HG03175 (cell line): ENCODE measurements around the gene LMOD2.

Experiments used
- ATAC-seq: cut with Tn5 transposase; IDR thresholded peaks from one replicate; pipeline ENCODE4 v1.9.1; 2021; ENCODE audit warnings: mild to moderate bottlenecking, moderate library complexity; ENCODE audit not compliant: unreplicated experiment

Gene LMOD2

DNA sequence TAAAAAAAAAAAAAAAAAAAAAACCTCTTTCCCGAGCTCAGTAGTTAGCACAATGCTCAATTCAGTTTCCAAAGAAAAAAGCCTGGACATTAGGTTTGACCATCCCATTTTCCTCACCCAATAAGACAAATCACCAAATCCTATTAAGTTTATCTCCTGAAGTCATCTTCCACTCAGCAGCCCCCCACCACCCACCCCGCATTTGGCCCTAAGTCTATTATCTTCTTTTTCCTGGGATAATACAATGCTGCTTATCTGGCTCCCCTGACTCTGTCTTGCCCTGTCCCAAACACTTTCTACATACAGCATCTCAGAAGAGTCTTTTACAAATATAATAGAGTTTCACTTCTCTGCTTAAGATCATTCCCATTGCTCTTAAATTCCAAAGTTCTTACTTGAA is 17.8 kb upstream of the LMOD2 start:
- no peak for ATAC-seq

DNA sequence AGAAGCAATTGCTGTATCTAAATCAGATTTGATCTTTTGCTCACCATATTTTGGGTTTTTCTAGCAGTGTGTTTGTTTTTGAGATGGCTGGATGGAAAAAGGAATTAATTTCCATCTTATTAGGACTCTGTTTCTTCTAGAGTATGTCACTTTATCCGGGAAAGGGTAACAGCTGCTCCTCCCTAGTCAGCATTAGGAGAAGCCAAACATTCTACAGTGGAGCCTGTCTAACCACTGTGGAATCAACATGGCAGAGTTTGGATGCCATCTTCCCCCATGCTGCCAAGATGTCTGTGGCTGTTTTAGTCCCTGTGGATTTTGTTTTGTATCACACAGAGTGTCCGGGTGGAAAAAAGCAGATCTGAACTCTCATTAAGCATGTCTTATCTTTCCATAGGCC is 16.0 kb upstream of the LMOD2 start:
- no peak for ATAC-seq

DNA sequence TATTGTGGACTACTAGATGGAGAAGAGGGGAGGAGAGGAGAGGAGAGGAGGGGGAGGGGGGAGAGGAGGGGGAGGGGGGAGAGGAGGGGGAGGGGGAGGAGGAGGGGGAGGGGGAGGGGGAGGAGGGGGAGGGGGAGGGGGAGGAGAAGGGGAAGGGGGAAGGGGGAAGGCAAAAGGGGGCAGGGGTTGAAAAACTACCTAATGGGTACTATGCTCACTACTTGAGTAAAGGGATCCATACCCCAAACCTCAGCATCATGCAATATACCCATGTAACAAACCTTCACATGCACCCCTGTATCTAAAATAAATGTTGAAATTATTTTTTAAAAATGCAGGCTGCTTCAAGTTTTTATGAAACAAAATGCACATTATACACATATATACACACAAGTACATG is 15.1 kb upstream of the LMOD2 start:
- no peak for ATAC-seq

GRCh38 chr7:123641901-123642300 is 13.8 kb upstream of the LMOD2 start:
- ATAC-seq: no peak

DNA sequence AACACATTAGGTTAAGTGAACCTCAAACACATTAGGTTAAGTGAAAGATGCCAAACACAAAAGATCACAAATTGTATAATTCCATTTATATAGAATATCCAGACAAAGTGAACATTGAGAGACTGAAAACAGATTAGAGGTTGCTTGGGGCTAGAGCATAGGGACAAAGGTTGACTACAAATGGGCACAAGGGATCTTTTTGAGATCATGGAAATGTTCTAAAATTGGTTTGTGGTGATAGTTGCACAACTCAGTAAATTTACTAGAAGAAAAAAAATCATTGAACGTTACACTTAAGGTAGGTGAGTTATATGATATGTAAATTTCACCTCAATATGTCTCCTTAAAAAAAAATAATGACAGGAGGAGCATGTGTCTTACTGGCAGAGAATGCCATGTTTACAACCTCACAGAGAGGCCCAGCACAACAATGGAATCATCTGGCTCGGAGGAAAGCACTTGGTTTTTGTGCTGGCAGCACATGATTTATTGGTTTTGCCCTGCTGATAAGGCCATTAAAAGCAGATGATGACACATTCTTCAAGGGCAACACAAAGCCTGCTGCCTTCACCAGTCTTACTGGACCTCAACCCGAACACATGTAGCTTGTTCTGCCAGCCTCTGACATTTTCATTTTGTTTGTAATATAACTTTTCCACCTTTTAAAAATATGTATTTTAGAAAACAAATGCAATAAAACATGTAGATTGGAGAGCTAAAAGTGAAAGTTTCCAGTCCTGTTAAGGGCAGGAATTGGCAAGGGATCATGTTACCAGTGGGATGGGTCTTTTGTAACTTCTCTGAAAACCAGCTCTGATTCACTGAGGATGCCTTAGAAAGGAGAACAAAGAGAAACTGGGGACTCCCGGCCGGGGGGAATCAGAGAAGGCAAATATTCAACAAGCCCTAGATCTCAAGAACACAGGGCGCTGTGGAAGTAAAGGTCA is 11.9 kb upstream of the LMOD2 start:
- ATAC-seq: no peak

- no peak for ATAC-seq
These were observed 10.2 kb upstream of the LMOD2 start for GRCh38 chr7:123645516-123645915.

DNA sequence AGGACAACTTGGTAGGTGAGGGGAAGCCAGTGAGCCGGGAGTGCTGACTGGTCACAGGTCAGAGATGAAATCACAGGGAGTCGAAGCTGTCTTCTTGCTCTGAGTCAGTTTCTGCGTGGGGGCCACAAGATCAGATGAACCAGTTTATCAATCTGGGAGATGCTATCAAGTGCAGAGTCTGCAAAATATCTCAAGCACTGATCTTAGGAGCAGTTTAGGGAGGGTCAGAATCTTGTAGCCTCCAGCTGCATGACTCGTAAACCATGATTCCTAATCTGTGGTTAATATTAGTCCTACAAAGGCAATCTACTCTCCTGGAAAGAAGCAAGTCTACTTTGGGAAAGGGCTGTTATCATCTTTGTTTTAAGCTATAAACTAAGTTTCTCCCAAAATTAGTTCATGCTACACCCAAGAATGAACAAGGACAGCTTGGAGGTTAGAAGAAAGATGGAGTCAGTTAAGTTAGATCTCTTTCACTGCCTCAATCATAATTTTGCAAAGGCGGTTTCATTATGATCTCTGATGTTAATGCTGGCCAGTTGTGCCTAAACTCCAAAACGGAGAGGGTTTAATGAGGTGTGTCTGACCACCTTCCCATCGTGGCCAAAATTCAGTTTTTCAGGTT is 8.4 kb upstream of the LMOD2 start:
- ATAC-seq: no peak

DNA sequence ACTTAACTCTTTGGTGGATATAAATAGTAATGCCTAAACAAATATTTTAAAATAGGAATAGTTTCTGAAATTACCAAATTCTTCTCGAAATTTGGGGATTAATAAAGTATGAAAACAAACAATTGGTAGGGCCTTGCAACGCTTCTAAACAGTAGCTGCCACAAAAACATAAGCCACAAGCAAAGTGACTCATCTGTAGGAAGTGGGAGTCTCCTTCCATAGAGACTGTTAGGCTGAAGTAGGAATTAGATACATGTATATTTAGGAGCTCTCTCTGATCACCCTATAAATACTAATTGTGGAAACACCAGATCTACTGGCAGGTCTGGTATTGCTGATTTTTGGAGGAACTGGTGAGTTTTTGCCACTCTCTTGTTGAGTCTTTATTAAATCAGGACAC is 5.7 kb upstream of the LMOD2 start:
- no peak for ATAC-seq

DNA sequence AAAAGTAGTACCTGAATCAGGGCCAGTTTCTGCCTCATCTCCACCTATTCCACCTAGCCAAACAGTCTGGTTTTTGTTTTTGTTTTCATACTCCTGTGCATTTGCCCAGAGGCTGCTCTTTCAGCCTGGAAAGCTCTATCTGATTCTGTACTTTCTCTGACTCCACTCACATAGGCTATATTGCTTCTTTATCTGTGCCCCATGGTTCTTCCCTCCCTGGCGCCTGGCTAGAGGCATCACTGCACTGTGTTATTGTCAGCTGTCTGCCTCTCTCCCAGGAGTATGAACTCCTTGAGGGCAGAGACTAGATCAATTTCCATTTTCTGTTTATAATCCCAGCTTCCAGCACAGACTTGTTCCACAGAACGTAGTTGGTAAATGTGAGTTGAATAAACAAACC is 5.1 kb upstream of the LMOD2 start:
- ATAC-seq: no peak

DNA sequence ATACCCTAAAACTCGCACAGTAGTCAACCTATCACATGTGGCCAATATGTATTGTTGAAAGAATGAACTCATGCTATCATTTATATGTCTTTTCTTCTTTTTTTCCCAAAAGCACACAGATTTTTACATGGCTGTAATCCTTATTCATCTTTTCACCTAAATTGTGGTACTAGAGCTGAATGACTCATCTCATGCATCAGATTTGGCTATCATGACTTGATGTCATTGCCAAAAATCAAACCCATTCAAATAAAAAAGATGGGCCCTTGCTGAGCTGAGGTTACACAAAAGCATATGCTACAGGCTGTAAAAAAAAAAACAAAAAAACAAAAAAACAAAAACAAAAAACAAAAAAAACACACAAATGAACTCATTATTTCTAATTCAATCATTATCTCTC is 3.3 kb upstream of the LMOD2 start:
- ATAC-seq: no peak

- no peak for ATAC-seq
These were observed 2.5 kb upstream of the LMOD2 start for GRCh38 chr7:123653162-123653561.

DNA sequence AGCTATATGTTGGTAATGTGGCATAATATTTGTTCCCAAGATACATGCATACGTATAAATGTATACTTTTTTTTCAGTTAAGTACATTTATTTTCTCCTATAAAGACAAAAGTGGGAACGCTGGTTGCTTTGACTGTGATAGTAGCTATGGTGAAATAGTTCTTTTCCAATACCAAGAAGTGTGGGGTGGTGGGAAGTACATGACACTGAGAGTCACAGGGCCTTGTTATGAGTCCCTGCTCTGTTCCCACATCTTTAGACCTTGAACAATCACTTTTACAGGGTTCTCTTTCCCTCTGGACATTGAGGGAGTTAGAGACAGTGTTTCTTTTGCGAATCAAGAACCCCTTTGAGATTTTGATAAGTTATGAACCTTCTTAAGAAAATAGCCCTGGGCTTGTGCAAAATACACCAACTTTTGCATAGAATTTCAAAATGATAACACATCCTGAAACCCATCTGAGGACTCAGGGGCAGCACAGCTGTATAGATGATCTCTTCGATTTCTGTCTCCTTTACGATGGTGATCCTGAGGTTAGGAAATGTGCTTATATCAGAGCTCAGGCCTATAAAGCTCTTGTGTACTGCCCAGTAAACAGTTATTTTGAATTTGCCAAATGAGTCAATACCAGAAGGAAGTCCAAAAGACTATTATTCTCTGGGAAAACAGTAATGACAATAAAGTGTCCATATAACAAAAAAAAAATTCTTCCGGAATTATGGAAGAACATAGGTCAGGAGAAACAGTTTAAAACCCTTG is 1.1 kb downstream of the LMOD2 start:
- ATAC-seq: no peak

GRCh38 chr7:123657304-123657685 is 1.6 kb downstream of the LMOD2 start:
- ATAC-seq: no peak

DNA sequence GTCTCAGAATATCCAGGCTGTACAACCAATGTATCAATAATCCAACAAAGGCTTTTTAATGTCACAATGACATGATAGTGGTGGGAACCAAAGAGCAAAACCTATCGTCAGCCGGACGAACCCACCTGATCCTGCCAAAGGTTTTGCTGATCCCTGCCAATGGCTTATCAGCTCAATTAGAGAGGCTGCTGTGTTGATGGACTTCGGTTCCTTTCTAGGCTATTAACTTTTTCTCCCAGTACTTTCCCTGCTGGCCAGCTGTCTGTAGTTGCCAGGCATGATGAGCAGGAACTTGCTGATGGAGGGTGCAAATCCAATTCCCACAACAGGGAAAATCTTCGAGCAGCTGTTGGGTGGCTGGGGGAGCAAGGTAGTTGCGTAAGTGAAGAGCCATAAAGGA is 2.4 kb downstream of the LMOD2 start:
- no peak for ATAC-seq

GRCh38 chr7:123660514-123661354 is 5.1 kb downstream of the LMOD2 start:
- no peak for ATAC-seq

DNA sequence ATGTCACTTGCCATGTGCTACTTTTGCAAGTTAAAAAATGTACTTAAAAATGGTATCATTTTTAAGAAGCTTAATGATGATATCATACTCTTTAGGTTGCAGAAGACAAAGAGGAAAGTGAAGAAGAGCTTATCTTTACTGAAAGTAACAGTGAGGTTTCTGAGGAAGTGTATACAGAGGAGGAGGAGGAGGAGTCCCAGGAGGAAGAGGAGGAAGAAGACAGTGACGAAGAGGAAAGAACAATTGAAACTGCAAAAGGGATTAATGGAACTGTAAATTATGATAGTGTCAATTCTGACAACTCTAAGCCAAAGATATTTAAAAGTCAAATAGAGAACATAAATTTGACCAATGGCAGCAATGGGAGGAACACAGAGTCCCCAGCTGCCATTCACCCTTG is 6.1 kb downstream of the LMOD2 start:
- no peak for ATAC-seq

GRCh38 chr7:123662293-123662692 is 6.6 kb downstream of the LMOD2 start:
- no peak for ATAC-seq

DNA sequence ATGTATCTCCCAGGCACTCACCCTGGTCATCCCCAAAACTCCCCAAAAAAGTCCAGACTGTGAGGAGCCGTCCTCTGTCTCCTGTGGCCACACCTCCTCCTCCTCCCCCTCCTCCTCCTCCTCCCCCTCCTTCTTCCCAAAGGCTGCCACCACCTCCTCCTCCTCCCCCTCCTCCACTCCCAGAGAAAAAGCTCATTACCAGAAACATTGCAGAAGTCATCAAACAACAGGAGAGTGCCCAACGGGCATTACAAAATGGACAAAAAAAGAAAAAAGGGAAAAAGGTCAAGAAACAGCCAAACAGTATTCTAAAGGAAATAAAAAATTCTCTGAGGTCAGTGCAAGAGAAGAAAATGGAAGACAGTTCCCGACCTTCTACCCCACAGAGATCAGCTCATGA is 7.1 kb downstream of the LMOD2 start:
- no peak for ATAC-seq

DNA sequence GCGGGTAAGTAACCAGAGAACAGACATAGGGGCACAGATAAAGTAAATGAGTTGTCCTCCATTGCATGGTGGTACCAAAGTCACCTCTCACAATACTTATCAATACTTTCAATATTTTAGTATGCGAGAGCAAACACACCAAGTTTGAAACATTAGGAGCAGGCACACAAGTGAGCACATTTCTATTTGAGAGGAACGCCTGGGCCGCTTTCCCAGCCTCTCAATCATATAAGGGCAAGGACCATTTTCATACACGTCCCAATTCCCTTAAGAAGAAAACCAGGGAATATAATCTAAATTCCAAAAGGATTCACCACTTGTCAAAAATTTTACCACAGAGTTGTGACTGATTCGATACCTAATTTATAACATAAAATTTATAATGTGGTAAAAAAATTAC is 7.5 kb downstream of the LMOD2 start:
- ATAC-seq: no peak

DNA sequence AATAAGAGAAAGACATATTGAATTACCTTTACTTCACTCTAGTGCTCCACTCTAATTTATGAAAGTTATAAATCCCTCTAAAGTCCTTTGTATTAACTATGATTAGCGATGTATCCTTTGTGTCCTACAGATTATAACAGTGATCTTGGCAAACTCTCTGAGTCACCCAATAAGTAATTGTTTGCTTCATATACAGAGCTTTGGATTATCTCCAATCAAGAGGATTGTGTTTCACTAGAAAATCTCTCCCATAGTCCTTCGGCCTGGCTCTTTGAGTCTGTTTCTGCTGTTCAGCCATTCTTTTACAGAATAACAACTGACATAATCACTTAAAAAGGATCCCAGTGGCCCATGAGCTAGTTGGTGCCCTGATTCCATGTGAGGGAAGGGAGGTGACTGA is 9.5 kb downstream of the LMOD2 start:
- ATAC-seq: no peak

DNA sequence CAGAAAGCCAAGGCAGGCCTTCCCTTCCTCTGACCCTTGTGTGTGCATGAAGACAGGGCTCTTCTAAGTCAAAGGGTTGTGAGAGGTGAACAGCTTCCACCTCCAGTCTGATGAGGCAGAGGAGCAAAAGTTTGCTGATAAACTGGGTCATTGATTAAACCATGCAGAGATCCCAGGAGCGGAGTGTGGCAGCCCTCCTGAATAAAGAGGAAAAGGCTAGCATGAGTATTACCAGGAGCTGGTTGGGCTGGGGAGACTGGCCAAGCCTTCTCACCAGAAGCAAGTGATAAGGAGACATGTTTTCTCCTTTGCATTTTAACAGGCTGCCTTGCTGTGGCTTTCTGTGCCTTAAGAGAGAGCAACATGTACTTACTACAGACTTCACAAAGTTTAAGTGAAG is 10.2 kb downstream of the LMOD2 start:
- no peak for ATAC-seq
